ENCODE measurements around the gene PRICKLE4. TPM values are rescaled to one million over a fixed set of nuclear protein-coding genes. Genes with fewer than 3 reads are reported as not detected.

Gene PRICKLE4
- total RNA-seq, 2 experiments from 2014 or later = 1.8 to 2.6 TPM

GRCh38 chr6:41737591-41738130 lies 42.9 kb upstream of the PRICKLE4 start:
- ChIA-PET CTCF (ENCODE audit: unreplicated experiment) (interaction anchor here (1.8 kb wide), 1 partner anchor 33 kb away, joined by 6 read pairs; no protein-coding TSS in a partner anchor), POLR2A (no interaction called here)
- Histone ChIP-seq H3K4me1 (ENCODE audit: insufficient read depth, low read length, poor library complexity, severe bottlenecking) (peaks cover 21% of the 10 kb centered on the region), H3K4me2 (ENCODE audit: low read length) (no peak overlapping the region), H3K27ac (ENCODE audit: low read depth, low read length, poor library complexity, severe bottlenecking) (no peak overlapping the region), H3K79me2 (ENCODE audit: insufficient read depth, low read depth, low read length) (peaks cover 11% of the 10 kb centered on the region; the same call in 1 of the 2 replicates), H3K36me3 (ENCODE audit: insufficient read depth, low read length) (no peaks in the 10 kb centered on the region), H4K20me1 (ENCODE audit: insufficient read depth, low read length) (no peaks in the 10 kb centered on the region), H2AFZ (ENCODE audit: low read length) (no peak overlapping the region), H3K4me3 (ENCODE audit: low read depth, low read length, poor library complexity, severe bottlenecking) (no peak overlapping the region), H3K9me3 (ENCODE audit: low read length) (no peaks in the 10 kb centered on the region), H3K9me2 (ENCODE audit: insufficient read depth, low read length) (no peaks in the 10 kb centered on the region)
- DNase-seq (ENCODE audit: low spot score) = no peak
- intact Hi-C loops (cut with micrococcal nuclease; ENCODE audit: unreplicated experiment) = no loop called here
- BruUV-seq (replicated peaks) = no TSS peak
- TF ChIP-seq CTCF (conservative IDR thresholded peaks at IDR 0.05; ENCODE audit: low read length) = no peak
- no peak for TF ChIP-seq EZH2phosphoT487 (IDR thresholded peaks at IDR 0.05; ENCODE audit: borderline replicate concordance, low read depth, low read length)

- Histone ChIP-seq H3K79me2 (ENCODE audit: insufficient read depth, low read depth, low read length) (no peaks in the 10 kb centered on the region), H3K9me2 (ENCODE audit: insufficient read depth, low read length) (no peaks in the 10 kb centered on the region), H3K27ac (ENCODE audit: low read depth, low read length, poor library complexity, severe bottlenecking) (no peak overlapping the region), H3K4me3 (ENCODE audit: low read depth, low read length, poor library complexity, severe bottlenecking) (no peak overlapping the region), H3K9me3 (ENCODE audit: low read length) (no peaks in the 10 kb centered on the region), H3K4me1 (ENCODE audit: insufficient read depth, low read length, poor library complexity, severe bottlenecking) (peaks cover 9% of the 10 kb centered on the region), H3K36me3 (ENCODE audit: insufficient read depth, low read length) (no peaks in the 10 kb centered on the region), H4K20me1 (ENCODE audit: insufficient read depth, low read length) (no peaks in the 10 kb centered on the region), H3K4me2 (ENCODE audit: low read length) (no peak overlapping the region), H2AFZ (ENCODE audit: low read length) (no peak overlapping the region)
- BruUV-seq (replicated peaks) = no TSS peak
- CTCF ChIA-PET (ENCODE audit: unreplicated experiment) = interaction anchor here (0.6 to 1.8 kb wide), 2 partner anchors 11 to 34 kb away, joined by 3 to 6 read pairs; no protein-coding TSS in a partner anchor
- TF ChIP-seq EZH2phosphoT487 (IDR thresholded peaks at IDR 0.05; ENCODE audit: borderline replicate concordance, low read depth, low read length) = no peak
- TF ChIP-seq CTCF (conservative IDR thresholded peaks at IDR 0.05; ENCODE audit: low read length) = no peak
- intact Hi-C loops (cut with micrococcal nuclease; ENCODE audit: unreplicated experiment) = no loop called here
- POLR2A ChIA-PET = no interaction called here
- no peak for DNase-seq (ENCODE audit: low spot score)
Observed at GRCh38 chr6:41739041-41739440, 41.5 kb upstream of the PRICKLE4 start.

- Histone ChIP-seq H3K4me3 (ENCODE audit: low read depth, low read length, poor library complexity, severe bottlenecking) (no peak overlapping the region), H3K4me1 (ENCODE audit: insufficient read depth, low read length, poor library complexity, severe bottlenecking) (peaks cover 9% of the 10 kb centered on the region), H3K9me2 (ENCODE audit: insufficient read depth, low read length) (no peaks in the 10 kb centered on the region), H3K9me3 (ENCODE audit: low read length) (no peaks in the 10 kb centered on the region), H3K36me3 (ENCODE audit: insufficient read depth, low read length) (no peaks in the 10 kb centered on the region), H3K4me2 (ENCODE audit: low read length) (no peak overlapping the region), H3K27ac (ENCODE audit: low read depth, low read length, poor library complexity, severe bottlenecking) (no peak overlapping the region), H4K20me1 (ENCODE audit: insufficient read depth, low read length) (no peaks in the 10 kb centered on the region), H3K79me2 (ENCODE audit: insufficient read depth, low read depth, low read length) (no peaks in the 10 kb centered on the region), H2AFZ (ENCODE audit: low read length) (no peak overlapping the region)
- no peak for TF ChIP-seq EZH2phosphoT487 (IDR thresholded peaks at IDR 0.05; ENCODE audit: borderline replicate concordance, low read depth, low read length)
- no peak for TF ChIP-seq CTCF (conservative IDR thresholded peaks at IDR 0.05; ENCODE audit: low read length)
- no peak for DNase-seq (ENCODE audit: low spot score)
- intact Hi-C loops (cut with micrococcal nuclease; ENCODE audit: unreplicated experiment) = no loop called here
- no TSS peak for BruUV-seq (replicated peaks)
- ChIA-PET POLR2A (no interaction called here), CTCF (ENCODE audit: unreplicated experiment) (no interaction called here)
Observed at GRCh38 chr6:41740366-41741162, 40.0 kb upstream of the PRICKLE4 start.

Measured in OCI-LY7 (cell line).